GM23338 (cell line): Measurements from ENCODE around the gene GGTLC2.

Experiments
- EZH2 ChIP-seq: fragments of 200-600 bp; sonication (generic); IDR thresholded peaks from one replicate; pipeline ENCODE4 v1.8.0; 2017; ENCODE audit warnings: antibody characterized with exemption, mild to moderate bottlenecking, low read depth; ENCODE audit not compliant: unreplicated experiment
- POLR2AphosphoS5 ChIP-seq: IDR thresholded peaks from 2 replicates; pipeline ENCODE4 v1.6.1; 2016; ENCODE audit warnings: antibody characterized with exemption, low read depth
- ZNF331 ChIP-seq: fragments of 250-450 bp; sonication (Bioruptor Pico); IDR thresholded peaks from 2 replicates; pipeline ENCODE4 v1.5.0; 2020; ENCODE audit warnings: low read depth, mild to moderate bottlenecking, moderate library complexity
- TF ChIP-seq, protein P1 (sequence below), 2 experiments: fragments of 200-600 bp in 1 of 2; sonication (generic) in 1 of 2; conservative IDR thresholded peaks; 2 replicates each; pipeline versions ENCODE4 v1.5.1 to v1.6.1; 2016 to 2017; ENCODE audit warnings: antibody characterized with exemption in 2 of 2, low read depth in 2 of 2, mild to moderate bottlenecking in 2 of 2, moderate library complexity in 1 of 2
- TF ChIP-seq, protein P2 (sequence below): IDR thresholded peaks from one replicate; pipeline ENCODE4 v1.6.1; 2018; ENCODE audit warnings: antibody characterized with exemption; ENCODE audit not compliant: unreplicated experiment

DNA sequence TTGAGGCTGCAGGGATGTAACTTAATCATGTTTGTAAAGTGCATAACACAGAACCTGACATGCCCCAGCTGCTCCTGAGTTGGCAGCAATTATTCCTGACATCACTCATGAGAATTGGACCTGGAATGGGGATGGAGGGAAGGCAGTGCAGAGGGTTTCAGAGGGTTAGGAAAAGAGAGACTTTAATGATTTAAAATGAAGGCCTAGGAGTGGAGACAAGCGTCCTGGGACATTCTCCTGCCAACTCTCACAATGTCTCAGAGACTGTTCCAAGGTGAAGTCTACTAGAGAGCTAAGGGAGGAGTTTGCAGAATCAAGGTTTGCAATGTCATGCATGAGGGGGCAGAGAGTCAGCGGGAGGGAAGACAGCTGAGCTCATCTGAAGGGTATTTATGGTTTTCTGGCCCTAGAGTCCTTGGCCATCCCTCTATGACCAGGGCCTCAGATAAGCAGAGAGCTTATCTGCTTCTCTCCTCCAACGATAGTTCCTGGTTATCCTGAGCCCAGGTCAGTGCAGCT is 36.9 kb downstream of the GGTLC2 start:
- TF ChIP-seq, protein P1, sequence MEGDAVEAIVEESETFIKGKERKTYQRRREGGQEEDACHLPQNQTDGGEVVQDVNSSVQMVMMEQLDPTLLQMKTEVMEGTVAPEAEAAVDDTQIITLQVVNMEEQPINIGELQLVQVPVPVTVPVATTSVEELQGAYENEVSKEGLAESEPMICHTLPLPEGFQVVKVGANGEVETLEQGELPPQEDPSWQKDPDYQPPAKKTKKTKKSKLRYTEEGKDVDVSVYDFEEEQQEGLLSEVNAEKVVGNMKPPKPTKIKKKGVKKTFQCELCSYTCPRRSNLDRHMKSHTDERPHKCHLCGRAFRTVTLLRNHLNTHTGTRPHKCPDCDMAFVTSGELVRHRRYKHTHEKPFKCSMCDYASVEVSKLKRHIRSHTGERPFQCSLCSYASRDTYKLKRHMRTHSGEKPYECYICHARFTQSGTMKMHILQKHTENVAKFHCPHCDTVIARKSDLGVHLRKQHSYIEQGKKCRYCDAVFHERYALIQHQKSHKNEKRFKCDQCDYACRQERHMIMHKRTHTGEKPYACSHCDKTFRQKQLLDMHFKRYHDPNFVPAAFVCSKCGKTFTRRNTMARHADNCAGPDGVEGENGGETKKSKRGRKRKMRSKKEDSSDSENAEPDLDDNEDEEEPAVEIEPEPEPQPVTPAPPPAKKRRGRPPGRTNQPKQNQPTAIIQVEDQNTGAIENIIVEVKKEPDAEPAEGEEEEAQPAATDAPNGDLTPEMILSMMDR (conservative IDR thresholded peaks at IDR 0.05; ENCODE audit: low read depth in 2 of 2) = no peak
- TF ChIP-seq EZH2 = no peak
- no peak for TF ChIP-seq ZNF331 (CRISPR knock-in tag)
- TF ChIP-seq POLR2AphosphoS5 = no peak
- TF ChIP-seq, protein P2, sequence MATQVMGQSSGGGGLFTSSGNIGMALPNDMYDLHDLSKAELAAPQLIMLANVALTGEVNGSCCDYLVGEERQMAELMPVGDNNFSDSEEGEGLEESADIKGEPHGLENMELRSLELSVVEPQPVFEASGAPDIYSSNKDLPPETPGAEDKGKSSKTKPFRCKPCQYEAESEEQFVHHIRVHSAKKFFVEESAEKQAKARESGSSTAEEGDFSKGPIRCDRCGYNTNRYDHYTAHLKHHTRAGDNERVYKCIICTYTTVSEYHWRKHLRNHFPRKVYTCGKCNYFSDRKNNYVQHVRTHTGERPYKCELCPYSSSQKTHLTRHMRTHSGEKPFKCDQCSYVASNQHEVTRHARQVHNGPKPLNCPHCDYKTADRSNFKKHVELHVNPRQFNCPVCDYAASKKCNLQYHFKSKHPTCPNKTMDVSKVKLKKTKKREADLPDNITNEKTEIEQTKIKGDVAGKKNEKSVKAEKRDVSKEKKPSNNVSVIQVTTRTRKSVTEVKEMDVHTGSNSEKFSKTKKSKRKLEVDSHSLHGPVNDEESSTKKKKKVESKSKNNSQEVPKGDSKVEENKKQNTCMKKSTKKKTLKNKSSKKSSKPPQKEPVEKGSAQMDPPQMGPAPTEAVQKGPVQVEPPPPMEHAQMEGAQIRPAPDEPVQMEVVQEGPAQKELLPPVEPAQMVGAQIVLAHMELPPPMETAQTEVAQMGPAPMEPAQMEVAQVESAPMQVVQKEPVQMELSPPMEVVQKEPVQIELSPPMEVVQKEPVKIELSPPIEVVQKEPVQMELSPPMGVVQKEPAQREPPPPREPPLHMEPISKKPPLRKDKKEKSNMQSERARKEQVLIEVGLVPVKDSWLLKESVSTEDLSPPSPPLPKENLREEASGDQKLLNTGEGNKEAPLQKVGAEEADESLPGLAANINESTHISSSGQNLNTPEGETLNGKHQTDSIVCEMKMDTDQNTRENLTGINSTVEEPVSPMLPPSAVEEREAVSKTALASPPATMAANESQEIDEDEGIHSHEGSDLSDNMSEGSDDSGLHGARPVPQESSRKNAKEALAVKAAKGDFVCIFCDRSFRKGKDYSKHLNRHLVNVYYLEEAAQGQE = no peak
